GM23338 (cell line): Measurements from ENCODE around the gene PGC. TPM values are rescaled to one million over a fixed set of nuclear protein-coding genes. Genes with fewer than 3 reads are reported as not detected.
A peak's percentile ranks its signal among the peaks of the same experiment; 100 is the strongest.

Experiments
- ATAC-seq: fragments of 200-7000 bp; cut with Tn5 transposase; 3 replicates; pipeline ENCODE4 v1.9.1; 2020
- DNase-seq: peaks from one replicate; pipeline ENCODE4 v3.0.0-alpha.2; 2015; ENCODE audit warnings: low spot score
- H2AFZ ChIP-seq: fragments of 200-600 bp; sonication (generic); 2 replicates; pipeline ENCODE4 v1.8.0; 2016; ENCODE audit warnings: antibody characterized with exemption, mild to moderate bottlenecking, moderate library complexity
- H3F3A ChIP-seq: fragments of 200-600 bp; sonication (generic); replicated peaks from 2 replicates; pipeline ENCODE4 v1.8.0; 2017; ENCODE audit warnings: antibody characterized with exemption, mixed run types, low read depth
- H3K27ac ChIP-seq: fragments of 200-600 bp; sonication (generic); 2 replicates; pipeline ENCODE4 v1.6.1; 2016; ENCODE audit warnings: low read depth
- H3K27me3 ChIP-seq: fragments of 200-600 bp; sonication (generic); 2 replicates; pipeline ENCODE4 v1.8.0; 2016; ENCODE audit warnings: mild to moderate bottlenecking, mixed run types, moderate library complexity; ENCODE audit not compliant: insufficient read depth
- H3K36me3 ChIP-seq: fragments of 200-600 bp; sonication (generic); 2 replicates; pipeline ENCODE4 v1.8.0; 2016; ENCODE audit warnings: mild to moderate bottlenecking; ENCODE audit not compliant: insufficient read depth
- H3K4me1 ChIP-seq: fragments of 200-600 bp; sonication (generic); 2 replicates; pipeline ENCODE4 v1.8.0; 2016; ENCODE audit warnings: mild to moderate bottlenecking, moderate library complexity; ENCODE audit not compliant: insufficient read depth
- H3K4me2 ChIP-seq: fragments of 200-600 bp; sonication (generic); 2 replicates; pipeline ENCODE4 v1.7.1; 2017; ENCODE audit warnings: mixed run types
- H3K4me3 ChIP-seq: fragments of 200-600 bp; sonication (generic); 2 replicates; pipeline ENCODE4 v1.6.1; 2016; ENCODE audit warnings: mixed run types
- H3K79me2 ChIP-seq: fragments of 200-600 bp; sonication (generic); replicated peaks from 2 replicates; pipeline ENCODE4 v1.8.0; 2017; ENCODE audit warnings: mild to moderate bottlenecking; ENCODE audit not compliant: insufficient read depth
- H3K9me2 ChIP-seq: fragments of 200-600 bp; sonication (generic); 2 replicates; pipeline ENCODE4 v1.8.0; 2017; ENCODE audit not compliant: insufficient read depth
- H4K20me1 ChIP-seq: fragments of 200-600 bp; sonication (generic); replicated peaks from 2 replicates; pipeline ENCODE4 v1.8.0; 2017; ENCODE audit warnings: mild to moderate bottlenecking; ENCODE audit not compliant: insufficient read depth
- H3K27ac Mint-ChIP-seq: 2 replicates; pipeline ENCODE4 v1.8.0; 2020; ENCODE audit warnings: inconsistent platforms, mild to moderate bottlenecking, moderate library complexity, mixed read lengths
- H3K27me3 Mint-ChIP-seq: 3 replicates; pipeline ENCODE4 v1.8.0; 2022; ENCODE audit warnings: low read depth, mild to moderate bottlenecking, moderate library complexity, mixed read lengths, inconsistent platforms; ENCODE audit not compliant: insufficient read depth, poor library complexity
- H3K36me3 Mint-ChIP-seq: 3 replicates; pipeline ENCODE4 v1.8.0; 2021; ENCODE audit warnings: low read depth, mild to moderate bottlenecking, inconsistent platforms, moderate library complexity, mixed read lengths
- H3K4me1 Mint-ChIP-seq: 3 replicates; pipeline ENCODE4 v1.8.0; 2020; ENCODE audit warnings: mild to moderate bottlenecking, inconsistent platforms, mixed read lengths
- H3K4me3 Mint-ChIP-seq: 3 replicates; pipeline ENCODE4 v1.8.0; 2021; ENCODE audit warnings: moderate library complexity, mild to moderate bottlenecking, inconsistent platforms, mixed read lengths
- H3K9me3 Mint-ChIP-seq: 3 replicates; pipeline ENCODE4 v1.8.0; 2020; ENCODE audit warnings: moderate library complexity, mild to moderate bottlenecking, inconsistent platforms, mixed read lengths
- EZH2phosphoT487 ChIP-seq: fragments of 200-600 bp; sonication (generic); IDR thresholded peaks from one replicate; pipeline ENCODE4 v1.8.1; 2018; ENCODE audit warnings: antibody characterized with exemption; ENCODE audit not compliant: unreplicated experiment
- JUNB ChIP-seq: IDR thresholded peaks from one replicate; pipeline ENCODE4 v1.6.1; 2016; ENCODE audit warnings: antibody characterized with exemption; ENCODE audit not compliant: unreplicated experiment
- NANOG ChIP-seq: IDR thresholded peaks from 2 replicates; pipeline ENCODE4 v1.6.1; 2016; ENCODE audit warnings: antibody characterized with exemption, borderline replicate concordance
- ZNF331 ChIP-seq: fragments of 250-450 bp; sonication (Bioruptor Pico); IDR thresholded peaks from 2 replicates; pipeline ENCODE4 v1.5.0; 2020; ENCODE audit warnings: low read depth, mild to moderate bottlenecking, moderate library complexity
- polyA plus RNA-seq: library from polyadenylated mRNA; unstranded; fragments of >200 nt; fragmentation: Nextera tagmentation; extraction: Ambion mirVana; gene quantifications from 2 replicates; pipeline ENCODE4 v1.2.1, GENCODE V29; 2016
- total RNA-seq: library from RNA; depleted of rRNA; stranded (reverse); fragments of >200 nt; shearing (Covaris generic); gene quantifications from 2 replicates; pipeline ENCODE4 v1.2.3, GENCODE V29; 2014
- TF ChIP-seq, protein P1 (sequence below), 2 experiments: fragments of 200-600 bp in 1 of 2; sonication (generic) in 1 of 2; conservative IDR thresholded peaks; 2 replicates each; pipeline versions ENCODE4 v1.5.1 to v1.6.1; 2016 to 2017; ENCODE audit warnings: antibody characterized with exemption in 2 of 2, low read depth in 2 of 2, mild to moderate bottlenecking in 2 of 2, moderate library complexity in 1 of 2
- TF ChIP-seq, protein P2 (sequence below): IDR thresholded peaks from one replicate; pipeline ENCODE4 v1.6.1; 2018; ENCODE audit warnings: antibody characterized with exemption; ENCODE audit not compliant: unreplicated experiment
- TF ChIP-seq, protein P3 (sequence below): IDR thresholded peaks from 2 replicates; pipeline ENCODE4 v1.6.1; 2016; ENCODE audit warnings: antibody characterized with exemption

The PGC gene
- total and polyA plus RNA-seq, 2 experiments from 2014 or later, result not detected

DNA sequence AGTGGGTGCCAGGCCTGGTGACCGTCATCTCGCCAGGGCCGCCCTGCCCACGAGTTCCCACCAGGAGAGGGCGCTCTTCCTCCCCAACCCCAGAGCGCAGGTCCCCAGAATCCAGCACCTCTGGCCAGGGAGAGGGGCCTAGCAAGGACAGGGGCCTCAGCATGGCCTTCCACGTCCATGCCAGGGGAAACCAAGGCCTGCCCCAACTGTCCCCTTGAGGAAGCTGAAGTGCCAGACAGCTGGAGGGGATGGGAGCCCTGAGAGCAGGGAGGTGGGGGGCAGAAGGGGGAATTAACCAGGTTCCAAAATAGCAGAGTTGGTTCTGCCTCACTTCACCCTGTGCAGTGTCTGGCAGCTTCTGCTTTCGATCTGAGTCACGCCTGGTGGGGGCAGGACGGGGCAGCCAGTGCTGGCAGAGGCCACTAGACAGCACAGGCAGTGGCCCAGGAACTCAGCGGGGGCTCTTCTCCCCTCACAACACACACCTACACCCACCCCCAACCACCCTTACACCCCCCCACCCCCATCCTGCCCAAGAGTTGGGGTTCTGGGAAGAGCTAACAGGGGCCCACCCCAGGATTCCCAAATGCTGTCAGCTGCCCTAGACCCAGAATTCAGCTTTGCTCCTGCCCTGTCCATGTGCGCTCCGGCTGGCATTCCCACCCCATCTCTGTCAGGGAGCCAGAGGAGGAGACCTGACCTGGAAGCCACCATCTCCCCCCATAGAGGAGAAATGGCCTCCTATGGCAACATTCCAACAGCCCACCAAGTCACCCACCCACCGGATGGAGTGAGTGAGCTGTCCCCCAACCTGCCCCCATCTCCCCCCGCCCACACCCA lies 41.0 kb downstream of the PGC start:
- Mint-ChIP-seq H3K27ac (no peak overlapping the region), H3K36me3 (no peaks in the 10 kb centered on the region), H3K9me3 (no peaks in the 10 kb centered on the region), H3K27me3 (peaks cover 8% of the 10 kb centered on the region), H3K4me1 (peaks cover 11% of the 10 kb centered on the region), H3K4me3 (no peak overlapping the region)
- H3K36me3 ChIP-seq, result no peaks in the 10 kb centered on the region
- H2AFZ ChIP-seq, result 0 out of 2 replicates have a peak overlapping the region, but pooled peaks have one; percentile 56
- peak; percentile 84 for DNase-seq
- no peak overlapping the region for H3K4me2 ChIP-seq
- no peaks in the 10 kb centered on the region for H3K79me2 ChIP-seq
- peak; percentile 95 for ATAC-seq
- no peaks in the 10 kb centered on the region for H3K9me2 ChIP-seq
- no peaks in the 10 kb centered on the region for H3F3A ChIP-seq
- H4K20me1 ChIP-seq, result no peaks in the 10 kb centered on the region
- no peak overlapping the region for H3K4me3 ChIP-seq
- H3K27ac ChIP-seq, result no peak overlapping the region
- TF ChIP-seq, protein P1, sequence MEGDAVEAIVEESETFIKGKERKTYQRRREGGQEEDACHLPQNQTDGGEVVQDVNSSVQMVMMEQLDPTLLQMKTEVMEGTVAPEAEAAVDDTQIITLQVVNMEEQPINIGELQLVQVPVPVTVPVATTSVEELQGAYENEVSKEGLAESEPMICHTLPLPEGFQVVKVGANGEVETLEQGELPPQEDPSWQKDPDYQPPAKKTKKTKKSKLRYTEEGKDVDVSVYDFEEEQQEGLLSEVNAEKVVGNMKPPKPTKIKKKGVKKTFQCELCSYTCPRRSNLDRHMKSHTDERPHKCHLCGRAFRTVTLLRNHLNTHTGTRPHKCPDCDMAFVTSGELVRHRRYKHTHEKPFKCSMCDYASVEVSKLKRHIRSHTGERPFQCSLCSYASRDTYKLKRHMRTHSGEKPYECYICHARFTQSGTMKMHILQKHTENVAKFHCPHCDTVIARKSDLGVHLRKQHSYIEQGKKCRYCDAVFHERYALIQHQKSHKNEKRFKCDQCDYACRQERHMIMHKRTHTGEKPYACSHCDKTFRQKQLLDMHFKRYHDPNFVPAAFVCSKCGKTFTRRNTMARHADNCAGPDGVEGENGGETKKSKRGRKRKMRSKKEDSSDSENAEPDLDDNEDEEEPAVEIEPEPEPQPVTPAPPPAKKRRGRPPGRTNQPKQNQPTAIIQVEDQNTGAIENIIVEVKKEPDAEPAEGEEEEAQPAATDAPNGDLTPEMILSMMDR (conservative IDR thresholded peaks at IDR 0.05; ENCODE audit: low read depth in 2 of 2), result peak; percentile 81 to 98
- no peak for TF ChIP-seq ZNF331 (CRISPR knock-in tag)
- H3K27me3 ChIP-seq, result no peaks in the 10 kb centered on the region
- H3K4me1 ChIP-seq, result peaks cover 6% of the 10 kb centered on the region; the same call in 1 of the 2 replicates

DNA sequence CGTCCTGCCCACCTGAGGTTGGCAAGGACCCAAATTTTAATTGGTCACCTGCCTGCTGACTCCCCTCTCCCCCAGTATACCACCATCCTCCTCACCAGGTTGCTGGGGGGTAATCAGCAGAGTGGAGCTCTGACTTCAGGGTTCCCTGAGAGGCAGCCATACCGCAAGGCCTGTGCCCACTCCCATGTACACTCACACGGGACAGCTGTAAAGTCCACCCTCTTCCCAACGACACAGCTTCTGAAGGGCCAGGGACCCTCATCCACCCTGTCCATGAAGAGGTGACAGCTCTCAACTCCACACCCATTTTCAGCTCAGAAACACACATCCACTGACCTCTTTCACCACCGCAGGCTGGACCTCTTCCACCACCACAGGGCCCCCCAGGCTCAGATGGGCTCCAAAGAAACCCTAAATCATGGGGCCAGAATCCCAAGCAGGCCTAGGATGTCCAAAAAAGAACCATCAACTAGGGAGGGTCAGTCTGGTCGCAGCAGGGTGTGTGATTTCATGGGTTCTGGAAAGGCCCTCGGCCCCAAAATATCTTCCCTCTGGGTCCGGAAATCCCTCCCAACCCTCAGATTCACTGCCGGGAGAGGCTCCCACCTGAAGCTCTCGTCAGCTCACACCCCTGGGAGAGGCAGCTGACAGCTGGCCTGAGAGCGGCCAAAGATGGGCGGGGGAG lies 41.7 kb downstream of the PGC start:
- no peak overlapping the region for H2AFZ ChIP-seq
- H3K36me3 ChIP-seq, result no peaks in the 10 kb centered on the region
- peaks cover 18% of the 10 kb centered on the region for H3K4me1 Mint-ChIP-seq
- H3K4me2 ChIP-seq, result no peak overlapping the region
- H3K4me3 Mint-ChIP-seq, result no peak overlapping the region
- no peak overlapping the region for H3K27ac ChIP-seq
- no peaks in the 10 kb centered on the region for H4K20me1 ChIP-seq
- H3K4me3 ChIP-seq, result no peak overlapping the region
- H3K9me3 Mint-ChIP-seq, result no peaks in the 10 kb centered on the region
- H3F3A ChIP-seq, result no peaks in the 10 kb centered on the region
- no peaks in the 10 kb centered on the region for H3K9me2 ChIP-seq
- no peaks in the 10 kb centered on the region for H3K36me3 Mint-ChIP-seq
- H3K79me2 ChIP-seq, result no peaks in the 10 kb centered on the region
- peaks cover 8% of the 10 kb centered on the region for H3K27me3 Mint-ChIP-seq
- no peak overlapping the region for H3K27ac Mint-ChIP-seq
- peaks cover 6% of the 10 kb centered on the region; the same call in 1 of the 2 replicates for H3K4me1 ChIP-seq
- H3K27me3 ChIP-seq, result no peaks in the 10 kb centered on the region
- DNase-seq (no peak), ATAC-seq (no peak)
- TF ChIP-seq JUNB, result no peak
- TF ChIP-seq, protein P2, sequence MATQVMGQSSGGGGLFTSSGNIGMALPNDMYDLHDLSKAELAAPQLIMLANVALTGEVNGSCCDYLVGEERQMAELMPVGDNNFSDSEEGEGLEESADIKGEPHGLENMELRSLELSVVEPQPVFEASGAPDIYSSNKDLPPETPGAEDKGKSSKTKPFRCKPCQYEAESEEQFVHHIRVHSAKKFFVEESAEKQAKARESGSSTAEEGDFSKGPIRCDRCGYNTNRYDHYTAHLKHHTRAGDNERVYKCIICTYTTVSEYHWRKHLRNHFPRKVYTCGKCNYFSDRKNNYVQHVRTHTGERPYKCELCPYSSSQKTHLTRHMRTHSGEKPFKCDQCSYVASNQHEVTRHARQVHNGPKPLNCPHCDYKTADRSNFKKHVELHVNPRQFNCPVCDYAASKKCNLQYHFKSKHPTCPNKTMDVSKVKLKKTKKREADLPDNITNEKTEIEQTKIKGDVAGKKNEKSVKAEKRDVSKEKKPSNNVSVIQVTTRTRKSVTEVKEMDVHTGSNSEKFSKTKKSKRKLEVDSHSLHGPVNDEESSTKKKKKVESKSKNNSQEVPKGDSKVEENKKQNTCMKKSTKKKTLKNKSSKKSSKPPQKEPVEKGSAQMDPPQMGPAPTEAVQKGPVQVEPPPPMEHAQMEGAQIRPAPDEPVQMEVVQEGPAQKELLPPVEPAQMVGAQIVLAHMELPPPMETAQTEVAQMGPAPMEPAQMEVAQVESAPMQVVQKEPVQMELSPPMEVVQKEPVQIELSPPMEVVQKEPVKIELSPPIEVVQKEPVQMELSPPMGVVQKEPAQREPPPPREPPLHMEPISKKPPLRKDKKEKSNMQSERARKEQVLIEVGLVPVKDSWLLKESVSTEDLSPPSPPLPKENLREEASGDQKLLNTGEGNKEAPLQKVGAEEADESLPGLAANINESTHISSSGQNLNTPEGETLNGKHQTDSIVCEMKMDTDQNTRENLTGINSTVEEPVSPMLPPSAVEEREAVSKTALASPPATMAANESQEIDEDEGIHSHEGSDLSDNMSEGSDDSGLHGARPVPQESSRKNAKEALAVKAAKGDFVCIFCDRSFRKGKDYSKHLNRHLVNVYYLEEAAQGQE, result no peak
- no peak for TF ChIP-seq EZH2phosphoT487
- TF ChIP-seq, protein P3, sequence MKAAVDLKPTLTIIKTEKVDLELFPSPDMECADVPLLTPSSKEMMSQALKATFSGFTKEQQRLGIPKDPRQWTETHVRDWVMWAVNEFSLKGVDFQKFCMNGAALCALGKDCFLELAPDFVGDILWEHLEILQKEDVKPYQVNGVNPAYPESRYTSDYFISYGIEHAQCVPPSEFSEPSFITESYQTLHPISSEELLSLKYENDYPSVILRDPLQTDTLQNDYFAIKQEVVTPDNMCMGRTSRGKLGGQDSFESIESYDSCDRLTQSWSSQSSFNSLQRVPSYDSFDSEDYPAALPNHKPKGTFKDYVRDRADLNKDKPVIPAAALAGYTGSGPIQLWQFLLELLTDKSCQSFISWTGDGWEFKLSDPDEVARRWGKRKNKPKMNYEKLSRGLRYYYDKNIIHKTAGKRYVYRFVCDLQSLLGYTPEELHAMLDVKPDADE, result no peak
- TF ChIP-seq, protein P1 (conservative IDR thresholded peaks at IDR 0.05; ENCODE audit: low read depth in 2 of 2), result no peak
- no peak for TF ChIP-seq NANOG
